Neural progenitor cell (in vitro differentiated cells): ENCODE data around the gene NR1H3.

Experiments
- EZH2 ChIP-seq: fragments of 200-600 bp; sonication (generic); IDR thresholded peaks from 2 replicates; pipeline ENCODE4 v1.6.1; 2017; ENCODE audit warnings: antibody characterized with exemption, mild to moderate bottlenecking, moderate library complexity
- EZH2phosphoT487 ChIP-seq: fragments of 200-600 bp; sonication (generic); IDR thresholded peaks from 2 replicates; pipeline ENCODE4 v1.6.1; 2017; ENCODE audit warnings: antibody characterized with exemption
- TF ChIP-seq, protein P1 (sequence below): fragments of 200-600 bp; sonication (generic); IDR thresholded peaks from 2 replicates; pipeline ENCODE4 v1.5.1; 2017; ENCODE audit warnings: antibody characterized with exemption, mild to moderate bottlenecking

DNA sequence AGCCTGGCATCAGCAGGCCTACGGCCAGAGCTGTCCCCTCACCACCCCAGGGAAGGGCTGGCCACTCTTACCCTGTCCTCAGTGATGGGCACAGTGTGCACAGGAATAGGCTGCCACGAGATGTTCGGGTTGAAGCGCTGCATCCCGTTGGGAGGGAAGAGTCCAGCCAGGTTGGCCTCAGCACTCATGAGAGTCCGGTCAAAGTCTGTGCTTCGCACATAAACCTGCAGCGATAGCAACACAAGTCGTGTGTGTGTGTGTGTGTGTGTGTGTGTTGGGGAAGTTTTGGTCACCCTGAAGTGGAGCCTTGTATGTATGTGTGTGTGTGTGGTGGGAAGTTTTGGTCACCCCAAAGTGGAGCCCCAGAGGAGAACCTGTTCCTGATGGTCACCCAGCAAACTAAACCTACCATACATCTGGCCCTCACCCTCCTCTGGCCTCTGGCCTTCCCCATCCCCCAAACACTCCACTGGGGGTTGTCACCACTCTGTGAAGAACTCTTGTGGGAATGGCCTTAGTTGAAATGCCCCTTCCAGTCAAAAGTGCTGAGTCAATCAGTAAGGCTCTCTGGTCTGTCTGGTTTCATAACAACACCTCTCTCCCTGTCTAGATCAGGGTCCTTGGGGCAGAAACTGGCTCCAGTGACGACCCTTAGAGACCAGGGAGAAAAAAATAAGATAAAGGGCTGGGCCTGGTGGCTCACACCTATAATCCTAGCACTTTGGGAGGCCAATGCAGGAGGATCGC lies 12.0 kb upstream of the NR1H3 start:
- TF ChIP-seq, protein P1, sequence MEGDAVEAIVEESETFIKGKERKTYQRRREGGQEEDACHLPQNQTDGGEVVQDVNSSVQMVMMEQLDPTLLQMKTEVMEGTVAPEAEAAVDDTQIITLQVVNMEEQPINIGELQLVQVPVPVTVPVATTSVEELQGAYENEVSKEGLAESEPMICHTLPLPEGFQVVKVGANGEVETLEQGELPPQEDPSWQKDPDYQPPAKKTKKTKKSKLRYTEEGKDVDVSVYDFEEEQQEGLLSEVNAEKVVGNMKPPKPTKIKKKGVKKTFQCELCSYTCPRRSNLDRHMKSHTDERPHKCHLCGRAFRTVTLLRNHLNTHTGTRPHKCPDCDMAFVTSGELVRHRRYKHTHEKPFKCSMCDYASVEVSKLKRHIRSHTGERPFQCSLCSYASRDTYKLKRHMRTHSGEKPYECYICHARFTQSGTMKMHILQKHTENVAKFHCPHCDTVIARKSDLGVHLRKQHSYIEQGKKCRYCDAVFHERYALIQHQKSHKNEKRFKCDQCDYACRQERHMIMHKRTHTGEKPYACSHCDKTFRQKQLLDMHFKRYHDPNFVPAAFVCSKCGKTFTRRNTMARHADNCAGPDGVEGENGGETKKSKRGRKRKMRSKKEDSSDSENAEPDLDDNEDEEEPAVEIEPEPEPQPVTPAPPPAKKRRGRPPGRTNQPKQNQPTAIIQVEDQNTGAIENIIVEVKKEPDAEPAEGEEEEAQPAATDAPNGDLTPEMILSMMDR = no peak
- TF ChIP-seq EZH2phosphoT487 (no peak), EZH2 (no peak)
